Vagina (tissue), 2 donors: Measurements from ENCODE around the gene TMEM106B. TPM values are rescaled to one million over a fixed set of nuclear protein-coding genes. Genes with fewer than 3 reads are reported as not detected.

Source experiments
- DNase-seq, 2 donors: peaks; one replicate each; pipeline ENCODE4 v3.0.0-alpha.2; 2017; ENCODE audit errors: extremely low spot score in 2 of 2
- H3K27ac ChIP-seq: fragments of 200-600 bp; sonication (generic); one replicate; pipeline ENCODE4 v1.5.1; 2019
- H3K27me3 ChIP-seq: fragments of 200-600 bp; sonication (generic); one replicate; pipeline ENCODE4 v1.5.1; 2019
- H3K36me3 ChIP-seq, 2 donors: fragments of 200-600 bp; sonication (generic); one replicate each; pipeline ENCODE4 v1.5.1; 2017 to 2019
- H3K4me1 ChIP-seq: fragments of 200-600 bp; sonication (generic); one replicate; pipeline ENCODE4 v1.5.1; 2019
- H3K4me3 ChIP-seq, 2 donors: fragments of 200-600 bp; sonication (generic); 1 replicate in 1 of 2; 2 replicates in 1 of 2; pipeline ENCODE4 v1.5.1; 2016 to 2019
- H3K9me3 ChIP-seq: fragments of 200-600 bp; sonication (generic); one replicate; pipeline ENCODE4 v1.5.1; 2019
- POLR2A ChIP-seq, 2 donors: fragments of 450-650 bp; IDR thresholded peaks; one replicate each; pipeline ENCODE4 v1.6.1; 2017; ENCODE audit warnings: antibody characterized with exemption in 2 of 2, mild to moderate bottlenecking in 2 of 2, moderate library complexity in 2 of 2
- POLR2AphosphoS5 ChIP-seq, 2 donors: sonication (generic); formaldehyde crosslinking; IDR thresholded peaks; one replicate each; pipeline ENCODE4 v1.9.0; 2017; ENCODE audit warnings: antibody characterized with exemption in 2 of 2, mild to moderate bottlenecking in 2 of 2, low read depth in 1 of 2; ENCODE audit not compliant: insufficient read depth in 1 of 2
- intact Hi-C: fragments of 100-400 bp; cut with DNase I; formaldehyde crosslinking; loops from one replicate; pipeline ENCODE4 v1.15.1; 2023
- total RNA-seq: library from RNA; depleted of rRNA; stranded (reverse); fragments of >200 nt; gene quantifications from one replicate; pipeline ENCODE4 v1.2.3, GENCODE V29; 2016
- TF ChIP-seq, protein P1 (sequence below), 3 experiments: fragments of 450-650 bp in 2 of 3; fragments of 200-600 bp in 1 of 3; sonication (generic) in 1 of 3; IDR thresholded peaks; one replicate each; pipeline ENCODE4 v1.5.1; 2017 to 2019; ENCODE audit warnings: antibody characterized with exemption in 3 of 3, mild to moderate bottlenecking in 2 of 3, moderate library complexity in 2 of 3

Gene TMEM106B
- total RNA-seq, 1 donor from 2014 or later: 36.1 TPM

DNA sequence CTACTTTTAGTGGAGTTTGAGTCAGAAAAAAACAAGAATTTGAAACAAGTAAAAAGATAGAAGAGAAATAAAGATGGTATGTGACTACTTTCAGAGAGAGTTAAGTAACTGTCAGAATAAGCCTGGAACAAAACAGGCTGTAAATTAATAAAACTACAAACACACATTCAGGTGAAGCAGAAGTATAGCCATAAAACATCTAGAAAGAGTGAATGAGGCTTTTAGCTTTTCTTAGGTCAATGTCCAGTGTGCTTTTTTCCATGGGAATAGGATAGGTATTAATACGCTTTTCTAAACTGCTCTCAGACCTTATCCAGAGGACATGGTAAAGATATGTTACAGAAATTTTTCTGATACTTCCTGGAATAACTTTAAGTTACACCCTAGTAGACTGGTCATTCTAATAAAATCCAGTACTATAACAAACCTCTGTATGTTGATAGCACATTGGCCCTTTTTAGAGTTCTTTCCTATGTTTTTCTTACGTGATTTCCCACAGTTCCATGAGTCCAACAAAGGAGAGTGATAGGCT lies 23.3 kb downstream of the TMEM106B start:
- no peak overlapping the region for H3K27ac ChIP-seq
- no peak for TF ChIP-seq POLR2AphosphoS5 (IDR thresholded peaks at IDR 0.05; ENCODE audit: insufficient read depth in 1 of 2, low read depth in 1 of 2)
- TF ChIP-seq, protein P1, sequence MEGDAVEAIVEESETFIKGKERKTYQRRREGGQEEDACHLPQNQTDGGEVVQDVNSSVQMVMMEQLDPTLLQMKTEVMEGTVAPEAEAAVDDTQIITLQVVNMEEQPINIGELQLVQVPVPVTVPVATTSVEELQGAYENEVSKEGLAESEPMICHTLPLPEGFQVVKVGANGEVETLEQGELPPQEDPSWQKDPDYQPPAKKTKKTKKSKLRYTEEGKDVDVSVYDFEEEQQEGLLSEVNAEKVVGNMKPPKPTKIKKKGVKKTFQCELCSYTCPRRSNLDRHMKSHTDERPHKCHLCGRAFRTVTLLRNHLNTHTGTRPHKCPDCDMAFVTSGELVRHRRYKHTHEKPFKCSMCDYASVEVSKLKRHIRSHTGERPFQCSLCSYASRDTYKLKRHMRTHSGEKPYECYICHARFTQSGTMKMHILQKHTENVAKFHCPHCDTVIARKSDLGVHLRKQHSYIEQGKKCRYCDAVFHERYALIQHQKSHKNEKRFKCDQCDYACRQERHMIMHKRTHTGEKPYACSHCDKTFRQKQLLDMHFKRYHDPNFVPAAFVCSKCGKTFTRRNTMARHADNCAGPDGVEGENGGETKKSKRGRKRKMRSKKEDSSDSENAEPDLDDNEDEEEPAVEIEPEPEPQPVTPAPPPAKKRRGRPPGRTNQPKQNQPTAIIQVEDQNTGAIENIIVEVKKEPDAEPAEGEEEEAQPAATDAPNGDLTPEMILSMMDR (IDR thresholded peaks at IDR 0.05): no peak
- no peak for TF ChIP-seq POLR2A (IDR thresholded peaks at IDR 0.05)
- no peaks in the 10 kb centered on the region for H3K4me1 ChIP-seq
- DNase-seq: no peak
- intact Hi-C loops: no loop called here
- H3K4me3 ChIP-seq: no peak overlapping the region
- H3K36me3 ChIP-seq: peaks cover 0 to 27% of the 10 kb centered on the region in 2 donors
- H3K27me3 ChIP-seq: no peaks in the 10 kb centered on the region
- H3K9me3 ChIP-seq: no peaks in the 10 kb centered on the region

DNA sequence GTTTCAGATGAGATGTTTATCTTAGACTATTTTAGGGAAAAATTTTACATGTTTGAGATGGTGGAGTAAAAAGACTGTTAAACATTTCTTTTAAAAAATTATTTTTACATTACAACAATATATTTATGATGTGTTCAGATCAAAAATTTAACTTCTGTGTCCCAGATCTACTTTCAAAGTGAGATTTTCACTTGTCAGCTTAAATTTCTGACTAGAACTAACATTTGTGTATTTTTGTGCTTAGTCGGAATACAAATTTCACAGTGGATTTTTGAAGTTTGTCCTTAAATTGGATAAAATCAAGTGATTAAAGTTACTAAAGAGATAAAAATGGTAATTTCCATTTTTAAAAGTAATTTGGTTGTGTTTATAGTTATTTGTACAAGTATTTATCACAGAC lies 24.9 kb downstream of the TMEM106B start:
- Histone ChIP-seq H3K27ac (no peak overlapping the region), H3K9me3 (no peaks in the 10 kb centered on the region), H3K4me3 (no peak overlapping the region), H3K36me3 (peaks cover 0 to 18% of the 10 kb centered on the region in 2 donors), H3K4me1 (no peaks in the 10 kb centered on the region), H3K27me3 (no peaks in the 10 kb centered on the region)
- DNase-seq: no peak
- intact Hi-C loops: no loop called here
- TF ChIP-seq, protein P1 (IDR thresholded peaks at IDR 0.05): no peak
- TF ChIP-seq POLR2AphosphoS5 (IDR thresholded peaks at IDR 0.05; ENCODE audit: insufficient read depth in 1 of 2, low read depth in 1 of 2): no peak
- no peak for TF ChIP-seq POLR2A (IDR thresholded peaks at IDR 0.05)

DNA sequence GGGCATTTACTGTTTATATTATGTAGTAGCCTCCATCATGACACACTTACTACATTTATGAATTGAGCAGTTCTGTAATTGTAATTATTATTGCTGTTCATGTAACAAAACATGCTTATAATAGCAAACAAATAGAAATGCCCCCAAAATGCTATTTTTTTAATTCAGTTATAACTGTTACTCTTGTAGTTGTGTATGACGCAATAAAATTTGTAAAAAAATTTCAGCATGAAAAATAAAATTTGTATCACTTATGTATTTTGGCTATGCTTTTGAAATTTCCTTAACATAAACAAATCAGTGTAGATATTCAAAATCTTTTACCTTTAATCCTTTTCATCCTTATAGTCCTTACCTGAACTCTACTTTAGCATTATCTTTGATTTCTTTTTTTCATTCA lies 25.9 kb downstream of the TMEM106B start:
- intact Hi-C loops: no loop called here
- Histone ChIP-seq H3K27me3 (no peaks in the 10 kb centered on the region), H3K36me3 (peaks cover 0 to 14% of the 10 kb centered on the region in 2 donors), H3K4me1 (no peaks in the 10 kb centered on the region), H3K4me3 (no peak overlapping the region), H3K27ac (no peak overlapping the region), H3K9me3 (no peaks in the 10 kb centered on the region)
- TF ChIP-seq POLR2AphosphoS5 (IDR thresholded peaks at IDR 0.05; ENCODE audit: insufficient read depth in 1 of 2, low read depth in 1 of 2): no peak
- TF ChIP-seq, protein P1 (IDR thresholded peaks at IDR 0.05): no peak
- no peak for TF ChIP-seq POLR2A (IDR thresholded peaks at IDR 0.05)
- DNase-seq: no peak

DNA sequence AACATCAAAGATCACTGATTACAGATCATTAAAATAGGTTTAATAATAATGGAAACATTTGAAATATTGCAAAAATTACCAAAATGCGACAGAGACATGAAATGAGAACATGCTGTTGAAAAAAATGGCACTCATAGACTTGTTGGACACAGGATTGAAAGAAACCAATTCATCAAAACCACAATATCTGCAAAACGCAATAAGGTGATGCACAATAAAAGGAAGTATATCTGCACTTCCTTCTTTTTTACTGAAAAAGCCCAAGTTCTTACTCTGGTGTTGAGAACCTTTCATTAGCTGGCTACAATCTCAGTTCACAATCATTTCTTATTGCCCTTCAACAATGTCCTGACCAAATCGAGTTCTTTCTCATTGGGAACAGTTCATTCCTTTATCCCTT lies 28.7 kb downstream of the TMEM106B start:
- no peak for DNase-seq
- Histone ChIP-seq H3K27ac (no peak overlapping the region), H3K4me3 (no peak overlapping the region), H3K27me3 (no peaks in the 10 kb centered on the region), H3K36me3 (peaks cover 0 to 14% of the 10 kb centered on the region in 2 donors), H3K9me3 (no peaks in the 10 kb centered on the region), H3K4me1 (no peaks in the 10 kb centered on the region)
- intact Hi-C loops: no loop called here
- TF ChIP-seq POLR2A (IDR thresholded peaks at IDR 0.05) (no peak), POLR2AphosphoS5 (IDR thresholded peaks at IDR 0.05; ENCODE audit: insufficient read depth in 1 of 2, low read depth in 1 of 2) (no peak)
- TF ChIP-seq, protein P1 (IDR thresholded peaks at IDR 0.05): no peak

DNA sequence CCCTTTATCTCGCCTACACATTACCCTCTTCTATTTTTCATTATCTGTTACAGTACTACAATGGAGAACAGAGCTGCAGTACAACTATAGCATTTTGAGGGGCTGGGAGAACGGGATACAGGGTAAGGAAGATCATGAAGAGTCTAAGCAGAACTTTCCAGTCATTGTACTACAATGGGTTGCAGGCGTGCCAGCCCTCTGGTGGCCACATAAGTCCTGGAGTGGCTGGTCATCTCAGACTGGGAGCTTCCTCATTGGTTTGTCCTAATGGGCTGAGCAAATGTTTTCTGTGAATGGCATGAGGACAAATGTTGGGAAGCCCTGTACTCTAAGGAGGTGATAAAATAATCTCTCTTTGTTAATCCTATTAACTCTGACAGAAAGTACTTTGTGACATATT lies 33.0 kb downstream of the TMEM106B start:
- intact Hi-C loops: no loop called here
- no peak for TF ChIP-seq POLR2AphosphoS5 (IDR thresholded peaks at IDR 0.05; ENCODE audit: insufficient read depth in 1 of 2, low read depth in 1 of 2)
- TF ChIP-seq, protein P1 (IDR thresholded peaks at IDR 0.05): no peak
- no peak for TF ChIP-seq POLR2A (IDR thresholded peaks at IDR 0.05)
- Histone ChIP-seq H3K36me3 (no peaks in the 10 kb centered on the region), H3K27me3 (no peaks in the 10 kb centered on the region), H3K27ac (no peak overlapping the region), H3K4me3 (no peak overlapping the region), H3K9me3 (no peaks in the 10 kb centered on the region), H3K4me1 (no peaks in the 10 kb centered on the region)
- DNase-seq: no peak
